ENCODE data around the gene AHCYL2. TPM values are rescaled to one million over a fixed set of nuclear protein-coding genes. Genes with fewer than 3 reads are reported as not detected.

The AHCYL2 gene
- total and polyA plus RNA-seq, 12 donors: 2.5 to 7.7 (median 5.6) TPM

DNA sequence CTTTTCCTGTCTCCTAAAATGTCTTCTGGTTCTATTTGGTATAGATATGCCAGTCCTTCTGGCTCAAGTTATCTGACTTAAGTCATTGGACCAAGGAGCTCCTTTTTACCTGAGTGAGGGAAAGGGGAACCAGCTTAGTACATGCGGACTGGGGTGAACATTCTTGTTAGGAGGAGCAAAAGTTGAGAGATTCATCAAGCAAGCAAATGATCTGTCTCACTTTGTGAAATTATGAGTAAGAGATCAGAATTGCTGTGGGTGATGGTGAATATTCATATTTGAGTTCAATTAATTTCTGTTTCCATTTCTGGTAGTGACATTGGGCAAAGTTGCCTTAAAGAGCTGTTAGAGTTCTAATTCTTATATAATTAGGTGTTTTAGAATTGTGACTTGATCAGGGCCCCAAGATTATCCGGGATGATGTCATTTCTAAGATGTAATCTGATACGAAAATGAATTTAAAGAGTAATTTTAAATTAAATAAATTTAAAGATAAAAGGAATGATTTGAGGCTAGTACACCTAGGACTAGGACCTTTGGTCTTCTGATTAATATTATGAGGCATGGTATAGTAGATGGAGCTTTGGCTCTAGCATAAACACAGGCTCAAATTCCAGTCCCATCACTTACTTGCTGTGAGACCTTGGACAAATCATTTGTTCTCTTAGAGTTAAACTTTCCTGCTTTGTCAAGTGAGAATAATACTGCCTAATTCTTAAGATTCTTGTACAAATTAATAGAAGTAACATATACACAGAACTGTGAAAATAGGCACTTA lies 149.0 kb downstream of the AHCYL2 start:
- intact Hi-C loops (cut with DNase I): loop anchor here in 4 of 10 donors (10.0 kb wide), 4 partner anchors 61 to 641 kb away; partner anchors contain the start of gene STRIP2 (in 1 of the 4)
- peaks cover 0 to 18% (median 0%) of the 10 kb centered on the region in 9 donors for H3K4me1 ChIP-seq
- no peak overlapping the region for H3K4me3 ChIP-seq
- 95 to 96% methylated on average over 3 of the region's 3 CpGs for WGBS, 2 donors
- H3K27me3 ChIP-seq: no peaks in the 10 kb centered on the region
- no peak overlapping the region for H3K27ac ChIP-seq
- ATAC-seq (no peak), DNase-seq (no peak)
- TF ChIP-seq CTCF (IDR thresholded peaks at IDR 0.05): no peak
- no peaks in the 10 kb centered on the region for H3K9me3 ChIP-seq
- no peaks in the 10 kb centered on the region for H3K36me3 ChIP-seq

DNA sequence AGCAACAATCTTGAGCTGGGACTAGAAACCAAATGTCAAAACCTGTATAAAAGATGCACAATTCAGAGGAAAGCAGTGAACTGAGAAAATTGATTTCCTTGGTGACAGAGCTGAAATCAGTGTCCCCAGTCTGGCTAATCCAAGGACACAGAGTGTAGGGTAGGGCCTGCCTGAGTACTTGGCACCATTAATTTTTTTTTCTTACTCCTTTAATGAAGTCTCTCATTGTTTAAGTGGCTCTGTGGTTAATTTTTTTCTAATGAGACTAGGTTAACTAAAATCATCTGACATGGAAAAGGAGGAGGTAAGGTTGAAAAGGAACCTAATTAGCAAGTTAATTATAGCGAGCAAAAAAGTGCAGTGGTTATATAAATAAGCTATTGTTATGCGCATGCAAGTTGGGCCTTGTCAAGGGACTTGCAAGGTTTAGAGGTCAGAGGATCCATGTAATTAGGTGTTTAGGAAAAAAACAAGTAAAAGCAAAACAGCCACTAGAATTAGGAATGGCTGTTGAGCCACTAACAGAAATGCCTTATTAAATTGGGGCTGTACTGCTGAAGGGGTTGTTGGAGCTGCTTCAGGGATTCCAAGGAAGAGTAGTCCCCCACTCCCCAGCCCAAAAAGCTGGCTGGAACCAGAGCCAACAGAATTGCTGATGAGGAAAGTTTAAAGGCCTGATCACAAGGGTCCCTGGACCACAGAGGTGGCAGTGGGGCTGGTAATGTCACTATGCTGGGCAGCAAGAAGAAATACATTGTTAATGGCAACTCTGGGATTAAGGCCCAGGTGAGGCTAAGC lies 150.5 kb downstream of the AHCYL2 start:
- H3K27me3 ChIP-seq: no peaks in the 10 kb centered on the region
- 90 to 95% methylated on average over 2 of the region's 2 CpGs for WGBS, 2 donors
- no peaks in the 10 kb centered on the region for H3K9me3 ChIP-seq
- intact Hi-C loops (cut with DNase I): loop anchor here in 4 of 10 donors (10.0 kb wide), 4 partner anchors 59 to 639 kb away; partner anchors contain the start of gene STRIP2 (in 1 of the 4)
- DNase-seq (no peak), ATAC-seq (no peak)
- H3K27ac ChIP-seq: no peak overlapping the region
- peaks cover 0 to 15% (median 0%) of the 10 kb centered on the region in 9 donors for H3K4me1 ChIP-seq
- no peak for TF ChIP-seq CTCF (IDR thresholded peaks at IDR 0.05)
- H3K36me3 ChIP-seq: peaks cover 0 to 10% (median 0%) of the 10 kb centered on the region in 9 donors
- no peak overlapping the region for H3K4me3 ChIP-seq

- DNase-seq (peak in 1 of 2 donors; percentile 10), ATAC-seq (peak in 1 of 8 donors; percentile 59)
- Histone ChIP-seq H3K4me3 (no peak overlapping the region), H3K27me3 (no peaks in the 10 kb centered on the region), H3K27ac (no peak overlapping the region), H3K36me3 (peaks cover 0 to 19% (median 0%) of the 10 kb centered on the region in 9 donors), H3K4me1 (peaks cover 0 to 15% (median 0%) of the 10 kb centered on the region in 9 donors), H3K9me3 (no peaks in the 10 kb centered on the region)
- intact Hi-C loops (cut with DNase I): loop anchor here in 4 of 10 donors (10.0 kb wide), 4 partner anchors 59 to 639 kb away; partner anchors contain the start of gene STRIP2 (in 1 of the 4)
- peak; percentile 11 to 64 (median 50) for TF ChIP-seq CTCF (IDR thresholded peaks at IDR 0.05)
- WGBS, 2 donors: 81 to 87% methylated on average over 6 of the region's 6 CpGs
Measured at GRCh38 chr7:129376076-129376777, 151.4 kb downstream of the AHCYL2 start.

Data from heart right ventricle (tissue), 16 donors.